KMS-11 (cell line): Measurements from ENCODE around the gene TDRD10.

ENCODE experiments used
- H2AFZ ChIP-seq: fragments of 200-600 bp; sonication (generic); 2 replicates; pipeline ENCODE4 v1.6.1; 2016; ENCODE audit warnings: antibody characterized with exemption, mixed run types, low read depth
- H3K27ac ChIP-seq: fragments of 200-600 bp; sonication (generic); 2 replicates; pipeline ENCODE4 v1.6.1; 2016; ENCODE audit warnings: mild to moderate bottlenecking, mixed run types
- H3K27me3 ChIP-seq: fragments of 200-600 bp; sonication (generic); 2 replicates; pipeline ENCODE4 v1.6.1; 2017; ENCODE audit warnings: mild to moderate bottlenecking, low read depth, mixed run types, moderate library complexity; ENCODE audit not compliant: insufficient read depth
- H3K36me3 ChIP-seq: fragments of 200-600 bp; sonication (generic); 2 replicates; pipeline ENCODE4 v1.6.1; 2017; ENCODE audit warnings: mild to moderate bottlenecking, mixed run types; ENCODE audit not compliant: insufficient read depth
- H3K4me1 ChIP-seq: fragments of 200-600 bp; sonication (generic); 2 replicates; pipeline ENCODE4 v1.6.1; 2016; ENCODE audit warnings: mild to moderate bottlenecking, low read depth, mixed run types; ENCODE audit not compliant: poor library complexity, severe bottlenecking
- H3K4me2 ChIP-seq: fragments of 200-600 bp; sonication (generic); 2 replicates; pipeline ENCODE4 v1.7.0; 2016; ENCODE audit warnings: mild to moderate bottlenecking, mixed run types
- H3K4me3 ChIP-seq: fragments of 200-600 bp; sonication (generic); IDR thresholded peaks from 2 replicates; pipeline ENCODE4 v1.6.1; 2017; ENCODE audit warnings: low read depth, low read length, mixed read lengths; ENCODE audit not compliant: insufficient read depth
- H3K79me2 ChIP-seq: fragments of 200-600 bp; sonication (generic); 2 replicates; pipeline ENCODE4 v1.6.1; 2016; ENCODE audit warnings: low read depth, mixed run types; ENCODE audit not compliant: insufficient read depth
- H3K9ac ChIP-seq: fragments of 200-600 bp; sonication (generic); 2 replicates; pipeline ENCODE4 v1.6.1; 2016; ENCODE audit warnings: mild to moderate bottlenecking, mixed run types
- H4K20me1 ChIP-seq: fragments of 200-600 bp; sonication (generic); 2 replicates; pipeline ENCODE4 v1.6.1; 2016; ENCODE audit warnings: mild to moderate bottlenecking, mixed run types; ENCODE audit not compliant: insufficient read depth
- CTCF ChIP-seq: fragments of 200-600 bp; sonication (generic); conservative IDR thresholded peaks from 2 replicates; pipeline ENCODE4 v1.6.1; 2017; ENCODE audit warnings: low read depth, mild to moderate bottlenecking, antibody characterized with exemption, low read length, moderate library complexity, mixed read lengths

Gene TDRD10

GRCh38 chr1:154493276-154493675, 8.7 kb upstream of the TDRD10 start:
- no peaks in the 10 kb centered on the region for H3K36me3 ChIP-seq
- H3K4me2 ChIP-seq, result no peak overlapping the region
- no peaks in the 10 kb centered on the region for H3K27me3 ChIP-seq
- no peak overlapping the region for H2AFZ ChIP-seq
- H3K9ac ChIP-seq, result no peak overlapping the region
- no peak for TF ChIP-seq CTCF
- H3K79me2 ChIP-seq, result no peaks in the 10 kb centered on the region
- no peaks in the 10 kb centered on the region for H4K20me1 ChIP-seq
- H3K27ac ChIP-seq, result no peak overlapping the region
- H3K4me1 ChIP-seq, result peaks cover 13% of the 10 kb centered on the region
- no peak overlapping the region for H3K4me3 ChIP-seq

GRCh38 chr1:154495496-154496273, 6.3 kb upstream of the TDRD10 start:
- Histone ChIP-seq H4K20me1 (no peaks in the 10 kb centered on the region), H3K36me3 (no peaks in the 10 kb centered on the region), H2AFZ (no peak overlapping the region), H3K9ac (no peak overlapping the region), H3K27me3 (no peaks in the 10 kb centered on the region), H3K27ac (no peak overlapping the region), H3K4me2 (no peak overlapping the region), H3K4me1 (peaks cover 13% of the 10 kb centered on the region), H3K4me3 (no peak overlapping the region), H3K79me2 (no peaks in the 10 kb centered on the region)
- TF ChIP-seq CTCF, result no peak

- TF ChIP-seq CTCF, result no peak
- Histone ChIP-seq H3K79me2 (no peaks in the 10 kb centered on the region), H3K27me3 (no peaks in the 10 kb centered on the region), H3K36me3 (no peaks in the 10 kb centered on the region), H2AFZ (no peak overlapping the region), H3K27ac (no peak overlapping the region), H3K4me3 (no peak overlapping the region), H3K4me2 (no peak overlapping the region), H3K4me1 (peaks cover 13% of the 10 kb centered on the region), H4K20me1 (no peaks in the 10 kb centered on the region), H3K9ac (no peak overlapping the region)
These were observed 5.6 kb upstream of the TDRD10 start for GRCh38 chr1:154496383-154496782.

GRCh38 chr1:154497026-154497806, 4.8 kb upstream of the TDRD10 start:
- H3K27me3 ChIP-seq, result no peaks in the 10 kb centered on the region
- peak overlapping the region; percentile 2; the same call in 1 of the 2 replicates for H2AFZ ChIP-seq
- no peak overlapping the region for H3K27ac ChIP-seq
- H3K4me3 ChIP-seq, result no peak overlapping the region
- no peak overlapping the region for H3K9ac ChIP-seq
- TF ChIP-seq CTCF, result no peak
- no peaks in the 10 kb centered on the region for H3K36me3 ChIP-seq
- H4K20me1 ChIP-seq, result no peaks in the 10 kb centered on the region
- no peaks in the 10 kb centered on the region for H3K79me2 ChIP-seq
- H3K4me1 ChIP-seq, result peaks cover 13% of the 10 kb centered on the region
- H3K4me2 ChIP-seq, result no peak overlapping the region
